ENCODE results near the gene RNF125.
"Not testable (repeated sequence)": the region's sequence is repeated elsewhere in the genome, so short reads cannot be mapped to it uniquely, and the experiment has no call there.

RNF125 gene

GRCh38 chr18:32018331-32019250 lies at the start of gene RNF125:
TSS of gene RNF125 (plus strand) at chr18:32018825. CDS start at chr18:32018864, 39 bp downstream.
- peak; percentile 91 for DNase-seq (ENCODE audit: low spot score)

DNA sequence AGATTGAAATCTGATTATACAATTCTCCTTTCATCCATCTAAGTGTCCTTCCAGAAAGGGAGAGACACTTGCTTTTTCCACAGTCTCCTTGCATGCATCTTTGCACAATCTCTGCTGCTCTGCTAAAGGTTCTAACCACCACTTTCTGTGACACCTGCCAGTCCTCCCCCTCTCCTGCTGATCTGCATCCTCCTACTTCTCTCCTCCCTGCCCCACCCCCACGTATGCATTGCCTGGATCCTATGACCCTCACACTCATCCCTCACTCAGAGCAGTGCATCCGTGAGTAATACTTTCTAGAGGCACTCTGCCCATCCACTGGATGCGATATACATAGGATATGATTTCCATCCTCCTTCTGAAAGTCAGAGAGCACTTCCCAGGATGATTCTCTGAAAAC lies 48.0 kb upstream of the RNF125 start:
- DNase-seq (ENCODE audit: low spot score), result no peak

DNA sequence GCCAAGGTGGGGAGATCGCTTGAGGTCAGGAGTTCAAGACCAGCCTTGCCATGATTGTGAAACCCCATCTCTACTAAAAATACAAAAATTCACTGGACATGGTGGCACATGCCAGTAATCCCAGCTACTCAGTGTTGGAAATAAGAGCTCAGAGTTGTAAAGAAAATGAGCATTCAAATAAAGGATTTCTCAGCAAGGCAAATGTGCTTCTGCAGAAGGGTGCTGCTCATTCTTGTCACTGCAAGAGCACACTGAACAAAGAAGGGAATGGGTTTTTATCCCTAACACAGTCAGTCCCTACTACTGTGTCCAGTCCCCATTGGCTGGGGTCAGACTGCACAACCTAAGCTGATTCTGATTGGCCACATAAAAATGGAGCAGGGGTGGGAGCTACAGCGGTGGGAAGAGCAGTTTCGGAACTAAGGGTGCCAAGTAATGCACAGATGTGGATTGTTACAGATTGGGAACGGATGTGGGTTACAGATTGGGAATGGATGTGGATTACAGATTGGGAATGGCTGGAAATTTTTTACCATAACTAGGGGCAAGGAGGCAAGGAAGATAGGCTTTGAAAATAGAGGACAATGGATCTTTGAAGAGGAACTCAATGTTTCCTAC lies 44.6 kb upstream of the RNF125 start:
- no peak for DNase-seq (ENCODE audit: low spot score)

DNA sequence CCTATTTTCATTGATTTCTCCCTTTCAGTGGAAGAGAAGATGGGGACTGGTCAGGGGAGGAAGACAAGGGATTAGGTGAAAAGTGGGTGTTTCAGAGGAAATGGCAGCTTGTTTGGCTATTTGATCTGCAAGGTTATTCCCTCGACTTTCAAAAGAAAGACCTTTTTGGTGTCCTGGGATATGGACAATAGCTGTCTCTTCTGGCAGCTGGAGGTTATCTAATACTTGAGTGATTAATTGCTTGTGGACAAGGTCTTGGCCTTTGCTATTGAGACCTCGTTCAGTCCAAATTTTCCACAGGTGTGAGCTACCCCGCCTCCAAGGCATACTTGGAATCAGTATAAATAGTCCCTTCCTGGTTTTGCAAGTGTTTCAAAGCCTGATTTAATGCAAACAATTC lies 42.4 kb upstream of the RNF125 start:
- DNase-seq (ENCODE audit: low spot score), result no peak

- DNase-seq (ENCODE audit: low spot score), result peak; percentile 53
Observed at GRCh38 chr18:31977270-31977872, 41.3 kb upstream of the RNF125 start.

- no peak for DNase-seq (ENCODE audit: low spot score)
Observed at GRCh38 chr18:31978616-31979015, 40.0 kb upstream of the RNF125 start.

DNA sequence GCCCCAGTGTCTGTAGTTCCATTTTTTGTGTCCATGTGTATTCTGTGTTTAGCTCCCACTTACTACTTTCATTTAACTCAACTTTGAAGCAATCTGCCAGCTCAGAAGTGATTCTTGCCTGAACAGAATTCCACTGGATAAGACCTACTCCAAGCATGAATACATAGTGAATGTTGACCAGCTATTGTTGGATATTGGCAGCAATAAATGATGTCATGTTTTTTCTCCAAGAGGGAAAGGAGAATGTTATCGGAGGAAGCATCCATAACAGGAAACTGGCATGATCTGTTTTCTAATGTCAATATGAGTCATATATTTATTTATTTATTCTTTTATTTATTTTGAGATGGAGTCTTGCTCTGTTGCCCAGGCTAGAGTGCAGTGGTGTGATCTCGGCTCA lies 38.9 kb upstream of the RNF125 start:
- DNase-seq (ENCODE audit: low spot score), result no peak

DNA sequence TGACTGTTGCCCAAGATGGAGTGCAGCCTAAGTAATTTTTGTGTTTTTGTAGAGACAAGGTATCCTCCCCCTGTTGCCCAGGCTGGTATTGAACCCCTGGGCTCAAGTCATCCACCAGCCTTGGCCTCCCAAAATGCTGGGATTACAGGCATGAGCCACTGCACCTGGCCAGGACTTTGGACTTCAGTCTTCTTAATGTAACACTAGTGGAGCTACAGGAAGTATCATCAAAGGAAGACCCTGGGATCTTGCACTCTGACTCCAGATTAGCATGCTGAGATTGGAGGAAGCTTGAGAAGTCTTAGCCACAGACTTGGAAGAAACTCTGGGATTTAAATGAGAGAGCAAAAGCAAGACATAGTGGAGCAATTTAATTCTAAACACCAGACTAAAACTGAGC lies 37.8 kb upstream of the RNF125 start:
- no peak for DNase-seq (ENCODE audit: low spot score)

GRCh38 chr18:31983020-31983419 lies 35.6 kb upstream of the RNF125 start:
- DNase-seq (ENCODE audit: low spot score), result no peak

GRCh38 chr18:31983976-31984375 lies 34.6 kb upstream of the RNF125 start:
- DNase-seq (ENCODE audit: low spot score), result no peak

GRCh38 chr18:31990823-31991222 lies 27.8 kb upstream of the RNF125 start:
- no peak for DNase-seq (ENCODE audit: low spot score)

DNA sequence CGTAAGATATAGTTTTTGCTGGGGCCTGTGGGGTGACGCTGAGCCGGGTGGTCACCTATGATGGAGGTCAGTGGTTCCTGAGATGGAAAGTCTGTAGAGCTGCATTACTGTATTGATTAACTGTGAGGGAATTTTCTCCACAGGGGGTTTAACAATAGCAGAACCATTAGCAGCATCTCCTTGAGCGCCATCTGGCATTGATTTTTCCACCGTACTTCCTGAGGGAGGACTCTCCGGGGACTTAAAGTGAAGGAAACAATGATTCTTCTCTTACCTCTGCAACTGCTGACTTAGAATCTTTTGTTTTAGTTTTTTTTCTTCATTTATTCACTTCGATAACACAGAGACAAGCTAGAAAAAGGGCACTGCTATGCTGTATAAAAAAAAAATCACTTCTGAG lies 22.6 kb upstream of the RNF125 start:
- DNase-seq (ENCODE audit: low spot score), result no peak

- no peak for DNase-seq (ENCODE audit: low spot score)
Observed at GRCh38 chr18:31998880-31999412, 19.7 kb upstream of the RNF125 start.

DNA sequence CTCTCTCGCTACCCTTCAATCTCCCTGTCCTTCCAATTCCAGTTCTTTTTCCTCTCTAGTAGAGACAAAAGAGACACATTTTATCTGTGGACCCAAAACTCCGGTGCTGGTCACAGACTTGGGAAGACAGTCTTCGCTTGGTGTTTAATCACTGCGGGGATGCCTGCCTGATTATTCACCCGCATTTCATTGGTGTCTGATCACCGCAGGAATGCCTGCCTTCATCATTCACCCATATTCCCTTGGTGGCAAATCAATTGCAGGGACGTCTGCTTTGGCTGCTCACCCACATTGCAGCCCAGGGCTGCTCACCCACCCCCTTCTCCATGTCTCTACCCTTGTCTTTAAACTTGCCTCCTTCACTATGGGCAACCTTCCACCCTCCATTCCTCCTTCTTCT lies 17.5 kb upstream of the RNF125 start:
- not testable (repeated sequence) for DNase-seq (ENCODE audit: low spot score)

DNA sequence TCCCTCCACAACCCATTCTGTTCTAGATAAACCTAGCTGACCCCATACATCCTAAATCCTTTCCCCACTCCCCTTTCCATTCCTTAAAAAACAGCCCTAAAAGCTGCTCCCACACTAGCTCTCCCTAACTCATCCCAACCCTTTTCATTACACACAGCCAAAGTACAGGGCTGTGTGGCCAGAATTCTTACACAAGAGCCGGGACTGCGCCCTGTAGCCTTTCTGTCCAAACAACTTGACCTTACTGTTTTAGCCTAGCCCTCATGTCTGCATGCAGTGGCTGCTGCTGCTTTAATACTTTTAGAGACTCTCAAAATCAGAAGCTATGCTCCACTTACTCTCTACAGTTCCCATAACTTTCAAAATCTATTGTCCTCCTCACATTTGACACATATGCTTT lies 14.8 kb upstream of the RNF125 start:
- DNase-seq (ENCODE audit: low spot score), result not testable (repeated sequence)

- DNase-seq (ENCODE audit: low spot score), result no peak
Observed at GRCh38 chr18:32010124-32010721, 8.4 kb upstream of the RNF125 start.

DNA sequence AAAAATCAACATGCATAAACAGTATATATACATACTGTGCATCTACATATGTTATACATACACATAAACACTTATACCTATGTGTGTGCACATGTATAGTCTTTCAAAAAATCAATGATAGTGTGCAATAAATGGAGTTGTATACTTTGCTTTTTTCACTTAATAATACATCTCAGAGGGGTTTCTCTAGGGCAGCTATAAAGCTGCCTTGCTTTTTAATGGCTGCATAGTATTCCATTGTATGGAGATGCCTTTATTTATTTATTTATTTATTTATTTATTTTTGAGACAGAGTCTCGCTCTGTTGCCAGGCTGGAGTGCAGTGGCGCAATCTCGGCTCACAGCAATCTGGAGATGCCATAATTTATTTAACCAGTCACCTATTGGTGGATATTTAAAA lies 7.4 kb upstream of the RNF125 start:
- DNase-seq (ENCODE audit: low spot score), result no peak

DNA sequence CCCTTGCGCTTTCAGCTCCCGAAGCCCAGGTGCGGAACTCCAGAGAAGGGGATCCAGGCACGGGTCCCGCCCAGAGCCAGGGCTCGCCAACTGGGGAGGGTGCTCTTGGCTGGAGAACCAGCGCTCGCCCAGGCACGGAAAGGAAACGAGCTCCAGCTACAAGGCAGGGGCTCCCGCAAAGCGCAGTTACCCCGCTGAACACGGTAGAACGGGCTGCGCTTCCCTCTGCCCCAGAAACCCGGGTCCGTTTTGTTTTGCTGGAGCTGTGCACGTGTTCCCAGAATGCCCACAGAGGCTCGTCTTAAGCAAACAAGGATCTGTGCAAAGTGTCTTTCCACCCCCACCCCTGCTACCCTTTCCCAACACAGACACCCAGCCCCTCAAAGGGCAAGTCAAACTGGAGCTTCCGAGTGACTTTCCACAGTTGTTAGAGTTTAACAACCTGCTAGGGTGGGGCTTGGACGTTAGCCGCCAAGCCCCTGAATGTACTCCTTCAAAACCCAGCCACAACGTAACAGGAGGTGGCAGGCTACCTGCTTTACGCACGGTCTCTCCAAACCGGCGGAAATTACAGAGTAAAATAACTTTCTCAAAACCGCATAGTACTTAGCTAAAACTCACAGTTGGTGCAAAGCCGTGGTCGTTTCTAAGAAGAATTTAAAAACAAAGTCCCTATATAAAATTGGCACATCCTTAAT lies 775 bp downstream of the RNF125 start:
- peak; percentile 56 for DNase-seq (ENCODE audit: low spot score)

DNA sequence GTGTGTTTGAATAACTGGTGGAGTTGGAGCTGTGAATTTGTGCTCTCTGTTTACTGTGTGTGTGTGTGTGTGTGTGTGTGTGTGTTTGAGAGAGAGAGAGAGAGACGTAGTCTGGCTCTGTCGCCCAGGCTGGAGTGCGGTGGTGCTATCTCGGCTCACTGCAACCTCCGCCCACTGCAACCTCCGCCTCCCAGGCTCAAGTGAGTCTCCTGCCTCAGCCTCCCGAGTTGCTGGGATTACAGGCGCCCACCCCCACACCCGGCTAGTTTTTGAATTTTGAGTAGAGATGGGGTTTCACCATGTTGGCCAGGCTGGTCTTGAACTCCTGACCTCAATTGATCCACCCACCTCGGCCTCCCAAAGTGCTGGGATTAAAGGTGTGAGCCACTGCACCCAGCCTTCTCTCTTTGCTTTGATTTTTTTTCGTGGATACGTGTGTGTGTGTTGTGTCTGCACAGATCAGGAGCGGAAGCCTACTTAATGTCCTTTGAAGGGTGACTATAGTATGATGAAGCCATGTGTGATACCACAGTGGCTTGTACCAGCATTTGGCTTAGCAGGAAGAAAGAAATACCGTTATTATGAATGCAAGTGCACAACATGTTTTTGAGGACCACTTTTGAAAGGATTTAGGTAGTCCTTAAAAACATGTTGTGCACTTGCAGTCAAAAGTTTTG lies 1.5 kb downstream of the RNF125 start:
- not testable (repeated sequence) for DNase-seq (ENCODE audit: low spot score)

DNA sequence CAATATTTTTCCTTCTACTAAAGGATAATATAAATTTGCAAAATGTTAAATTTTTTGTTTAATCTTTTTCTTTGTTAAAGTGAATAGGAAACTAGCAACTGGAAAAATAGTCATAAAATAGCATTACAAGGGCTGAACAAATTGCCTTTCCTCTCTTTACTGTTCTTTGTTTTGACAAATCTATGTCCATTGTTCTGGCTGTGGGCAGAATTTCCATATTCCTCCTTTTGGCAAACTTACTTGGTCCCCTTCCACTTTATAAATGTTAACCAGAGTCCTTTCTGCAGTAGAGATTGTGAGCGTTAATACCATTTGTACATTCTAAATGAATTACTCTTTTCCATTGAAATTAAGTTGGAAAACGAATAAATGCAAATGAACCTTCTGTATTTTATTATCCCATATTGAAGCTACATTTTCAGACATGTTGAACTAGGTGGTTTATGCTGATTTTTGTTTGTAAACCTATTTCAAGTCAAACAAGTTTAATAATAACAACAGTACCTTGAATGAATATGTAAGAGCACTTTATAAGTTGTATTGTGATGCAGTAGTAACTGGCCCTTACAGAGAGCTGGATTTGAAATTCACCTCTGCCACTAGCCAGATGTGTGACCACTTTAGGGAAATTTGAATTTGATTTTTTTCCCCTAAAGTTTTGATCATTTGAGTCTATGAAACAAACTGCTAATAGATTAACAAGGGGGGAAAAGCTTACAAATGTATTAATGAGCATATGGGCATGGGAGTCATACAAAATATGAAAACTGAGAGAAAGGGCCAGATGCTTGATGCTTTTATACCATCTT lies 3.3 kb downstream of the RNF125 start:
- no peak for DNase-seq (ENCODE audit: low spot score)

All from ecto neural progenitor cell (in vitro differentiated cells).